Stimulated activated naive CD8-positive, alpha-beta T cell treated with anti-CD3 and anti-CD28 coated beads, Interleukin-15, Interleukin-2, amounts not matched to agents 100 ng/mL and 50 ng/mL, for 24 hours (primary cell): ENCODE measurements around the gene HS3ST5.

Experiments used
- H3K27ac Mint-ChIP-seq: one replicate; pipeline ENCODE4 v1.8.0; 2021; ENCODE audit warnings: mild to moderate bottlenecking, mixed read lengths
- H3K27me3 Mint-ChIP-seq: one replicate; pipeline ENCODE4 v1.8.0; 2021; ENCODE audit warnings: mixed read lengths
- H3K36me3 Mint-ChIP-seq: one replicate; pipeline ENCODE4 v1.8.0; 2021; ENCODE audit warnings: low read depth, mixed read lengths
- H3K4me1 Mint-ChIP-seq: one replicate; pipeline ENCODE4 v1.8.0; 2021; ENCODE audit warnings: low read depth, mixed read lengths
- H3K4me3 Mint-ChIP-seq: one replicate; pipeline ENCODE4 v1.8.0; 2021; ENCODE audit warnings: mild to moderate bottlenecking, mixed read lengths
- H3K9me3 Mint-ChIP-seq: one replicate; pipeline ENCODE4 v1.8.0; 2021; ENCODE audit warnings: mixed read lengths

HS3ST5 gene

DNA sequence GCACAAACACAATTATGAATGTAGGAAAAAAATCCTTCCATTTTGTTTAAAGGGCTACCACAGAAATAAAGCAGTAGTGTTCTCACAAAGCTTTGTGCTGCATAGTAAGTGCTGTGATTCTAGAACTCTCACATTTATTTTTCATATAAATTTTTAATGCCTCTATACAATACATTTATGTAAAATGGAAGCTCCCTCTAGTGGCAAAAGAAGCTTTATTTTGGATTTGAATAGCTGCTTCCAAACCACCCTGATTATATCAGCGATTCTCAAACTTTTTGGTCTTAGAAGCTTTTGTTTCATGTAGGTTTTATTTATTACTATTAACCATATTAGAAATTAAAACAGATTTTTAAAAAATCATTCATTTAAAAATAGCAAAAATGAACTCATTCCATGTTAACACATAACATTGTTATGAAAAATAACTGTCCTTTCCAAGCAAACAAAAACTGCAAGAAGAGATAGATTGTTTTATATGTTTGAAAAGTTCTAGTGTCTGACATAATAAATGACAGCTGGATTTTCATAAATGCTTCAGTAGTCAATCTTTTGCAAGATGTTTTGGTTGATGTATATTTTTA lies 38.4 kb downstream of the HS3ST5 start:
- peaks cover 1% of the 10 kb centered on the region for H3K9me3 Mint-ChIP-seq
- H3K4me1 Mint-ChIP-seq: no peaks in the 10 kb centered on the region
- no peaks in the 10 kb centered on the region for H3K36me3 Mint-ChIP-seq
- H3K27me3 Mint-ChIP-seq: no peaks in the 10 kb centered on the region
- no peak overlapping the region for H3K4me3 Mint-ChIP-seq
- no peak overlapping the region for H3K27ac Mint-ChIP-seq

- Mint-ChIP-seq H3K27me3 (no peaks in the 10 kb centered on the region), H3K27ac (no peak overlapping the region), H3K36me3 (no peaks in the 10 kb centered on the region), H3K4me3 (no peak overlapping the region), H3K4me1 (no peaks in the 10 kb centered on the region), H3K9me3 (peaks cover 4% of the 10 kb centered on the region)
Observed at GRCh38 chr6:114301596-114302219, 41.1 kb downstream of the HS3ST5 start.

- Mint-ChIP-seq H3K4me3 (no peak overlapping the region), H3K9me3 (peaks cover 4% of the 10 kb centered on the region), H3K36me3 (no peaks in the 10 kb centered on the region), H3K27me3 (no peaks in the 10 kb centered on the region), H3K4me1 (no peaks in the 10 kb centered on the region), H3K27ac (no peak overlapping the region)
Observed at GRCh38 chr6:114297135-114297534, 45.7 kb downstream of the HS3ST5 start.

DNA sequence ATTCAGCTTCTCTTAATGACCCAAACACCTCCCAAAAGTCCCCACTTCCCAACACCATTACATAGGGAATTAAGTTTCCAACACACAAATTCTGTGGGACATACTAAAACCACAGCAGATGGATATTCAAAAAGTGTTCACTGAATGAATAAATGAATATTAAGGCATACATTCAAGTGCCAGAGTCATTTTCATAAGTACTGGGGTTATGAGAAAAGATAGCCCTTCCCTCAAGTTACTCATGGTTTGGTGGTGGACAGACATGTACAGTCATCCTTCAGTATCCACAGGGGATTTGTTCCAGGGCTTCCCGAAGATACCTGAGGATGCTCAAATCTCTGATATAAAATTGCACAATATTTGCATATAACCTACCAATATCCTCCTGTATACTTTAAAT lies 50.4 kb downstream of the HS3ST5 start:
- no peak overlapping the region for H3K27ac Mint-ChIP-seq
- no peaks in the 10 kb centered on the region for H3K27me3 Mint-ChIP-seq
- H3K36me3 Mint-ChIP-seq: no peaks in the 10 kb centered on the region
- no peaks in the 10 kb centered on the region for H3K9me3 Mint-ChIP-seq
- H3K4me3 Mint-ChIP-seq: no peak overlapping the region
- no peaks in the 10 kb centered on the region for H3K4me1 Mint-ChIP-seq

DNA sequence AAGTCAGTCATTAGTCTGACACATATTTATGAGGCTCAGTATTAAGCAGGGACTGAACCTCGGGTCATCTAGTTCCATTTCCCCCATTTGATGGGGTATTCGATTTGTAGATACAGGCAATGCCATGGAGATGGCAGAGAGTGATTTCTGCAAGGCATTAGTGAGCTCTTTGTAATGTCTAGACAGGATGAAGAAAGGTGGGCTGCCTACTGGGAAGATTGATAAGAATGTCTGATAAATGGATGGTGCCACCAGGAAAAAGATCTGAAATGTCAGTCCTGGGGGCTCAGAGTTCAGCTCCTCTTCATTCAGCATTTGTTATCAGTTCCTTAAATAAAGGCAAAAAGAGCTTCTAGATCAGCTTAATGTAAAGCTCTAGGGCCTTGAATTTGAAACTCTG lies 51.4 kb downstream of the HS3ST5 start:
- Mint-ChIP-seq H3K9me3 (no peaks in the 10 kb centered on the region), H3K27me3 (no peaks in the 10 kb centered on the region), H3K4me1 (no peaks in the 10 kb centered on the region), H3K4me3 (no peak overlapping the region), H3K36me3 (no peaks in the 10 kb centered on the region), H3K27ac (no peak overlapping the region)

DNA sequence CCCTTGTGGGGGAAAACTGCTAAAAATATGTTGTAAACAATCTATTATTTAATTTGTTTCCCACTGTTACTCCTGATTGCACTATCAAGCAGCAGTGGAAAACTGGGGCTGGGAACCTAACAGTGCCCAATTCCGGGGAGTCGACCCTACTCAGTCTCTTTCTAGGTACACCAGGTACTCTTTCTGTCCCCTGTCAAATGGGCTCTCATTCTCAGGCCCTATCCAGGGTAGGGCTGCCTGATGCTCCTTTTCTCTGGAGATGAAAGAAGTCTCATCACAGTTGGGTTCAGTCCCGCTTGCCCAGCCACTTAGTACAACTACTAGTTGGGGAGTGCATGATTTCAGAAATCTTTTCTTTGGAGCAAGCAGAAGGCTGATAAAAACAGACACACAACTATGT lies 52.0 kb downstream of the HS3ST5 start:
- Mint-ChIP-seq H3K4me3 (no peak overlapping the region), H3K27ac (no peak overlapping the region), H3K36me3 (no peaks in the 10 kb centered on the region), H3K27me3 (no peaks in the 10 kb centered on the region), H3K4me1 (no peaks in the 10 kb centered on the region), H3K9me3 (no peaks in the 10 kb centered on the region)

DNA sequence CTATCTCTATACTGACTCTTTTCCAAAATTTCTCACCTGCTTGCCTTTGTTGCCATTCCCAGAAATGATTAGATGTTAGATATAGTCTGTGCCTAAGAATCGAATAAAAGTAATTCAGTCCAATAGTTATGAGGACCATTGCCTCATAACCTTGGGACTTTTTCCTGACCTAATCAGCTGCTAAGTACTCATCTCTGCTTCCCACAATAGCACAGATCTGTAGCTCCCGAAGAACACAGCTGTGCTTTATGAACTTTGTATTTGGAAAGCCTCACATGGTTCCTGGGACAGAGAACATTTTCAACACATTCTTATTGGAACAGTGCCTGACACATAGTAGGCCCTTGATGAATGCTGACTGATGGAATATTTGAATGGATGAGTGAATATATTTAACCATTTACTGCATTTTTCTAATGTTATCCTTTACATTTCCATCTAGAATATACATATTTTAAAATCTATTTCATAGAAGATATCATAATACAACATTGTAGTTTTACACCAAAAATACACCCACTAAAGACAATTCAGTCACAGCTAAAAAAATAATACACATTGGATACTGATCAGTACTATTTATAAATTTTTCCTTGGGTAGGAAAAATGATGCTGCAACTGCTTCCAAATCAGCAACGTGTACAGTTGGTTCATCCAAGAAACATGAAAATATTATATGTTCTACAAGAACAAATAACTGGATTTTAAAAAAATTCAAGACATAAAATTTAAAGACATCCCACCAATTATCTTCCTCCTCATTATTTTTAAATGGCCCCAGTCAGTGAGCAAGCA lies 53.9 kb downstream of the HS3ST5 start:
- Mint-ChIP-seq H3K4me1 (no peaks in the 10 kb centered on the region), H3K27me3 (no peaks in the 10 kb centered on the region), H3K9me3 (no peaks in the 10 kb centered on the region), H3K4me3 (no peak overlapping the region), H3K36me3 (no peaks in the 10 kb centered on the region), H3K27ac (no peak overlapping the region)

- H3K9me3 Mint-ChIP-seq: no peaks in the 10 kb centered on the region
- no peak overlapping the region for H3K4me3 Mint-ChIP-seq
- no peaks in the 10 kb centered on the region for H3K36me3 Mint-ChIP-seq
- H3K27me3 Mint-ChIP-seq: no peaks in the 10 kb centered on the region
- H3K4me1 Mint-ChIP-seq: no peaks in the 10 kb centered on the region
- no peak overlapping the region for H3K27ac Mint-ChIP-seq
Observed at GRCh38 chr6:114287461-114287860, 55.4 kb downstream of the HS3ST5 start.

GRCh38 chr6:114286211-114286610 lies 56.6 kb downstream of the HS3ST5 start:
- H3K27ac Mint-ChIP-seq: no peak overlapping the region
- H3K36me3 Mint-ChIP-seq: no peaks in the 10 kb centered on the region
- no peaks in the 10 kb centered on the region for H3K27me3 Mint-ChIP-seq
- H3K4me1 Mint-ChIP-seq: no peaks in the 10 kb centered on the region
- H3K9me3 Mint-ChIP-seq: no peaks in the 10 kb centered on the region
- H3K4me3 Mint-ChIP-seq: no peak overlapping the region

- H3K27ac Mint-ChIP-seq: no peak overlapping the region
- H3K27me3 Mint-ChIP-seq: peaks cover 7% of the 10 kb centered on the region
- no peaks in the 10 kb centered on the region for H3K4me1 Mint-ChIP-seq
Observed at GRCh38 chr6:114284281-114284680, 58.5 kb downstream of the HS3ST5 start.

DNA sequence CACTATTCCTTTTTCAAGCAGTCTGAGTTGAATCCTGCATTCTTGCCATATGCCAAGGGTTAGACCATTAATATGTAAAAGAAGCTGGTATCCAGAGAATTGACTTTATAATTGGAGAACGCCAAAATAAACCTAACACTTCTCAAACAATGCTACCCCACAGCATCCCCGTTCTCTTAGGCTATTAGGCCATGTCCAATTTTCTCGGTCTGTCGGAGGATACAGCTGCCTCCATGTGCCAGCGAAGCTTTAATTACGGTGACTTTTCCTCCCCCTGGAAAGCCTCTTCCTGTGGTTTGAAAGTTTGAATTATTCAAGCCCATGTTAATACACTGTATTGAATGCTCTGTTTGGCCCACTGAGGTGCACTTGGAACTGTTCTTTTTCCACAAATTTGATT lies 60.5 kb downstream of the HS3ST5 start:
- Mint-ChIP-seq H3K4me3 (no peak overlapping the region), H3K4me1 (no peaks in the 10 kb centered on the region), H3K27ac (no peak overlapping the region), H3K27me3 (peaks cover 7% of the 10 kb centered on the region), H3K36me3 (no peaks in the 10 kb centered on the region), H3K9me3 (no peaks in the 10 kb centered on the region)

More at GRCh38 chr6:114284281-114284680, 58.5 kb downstream of the HS3ST5 start:
- no peaks in the 10 kb centered on the region for H3K9me3 Mint-ChIP-seq
- no peaks in the 10 kb centered on the region for H3K36me3 Mint-ChIP-seq
- H3K4me3 Mint-ChIP-seq: no peak overlapping the region

GRCh38 chr6:114281496-114281895 lies 61.3 kb downstream of the HS3ST5 start:
- Mint-ChIP-seq H3K4me1 (no peaks in the 10 kb centered on the region), H3K9me3 (no peaks in the 10 kb centered on the region), H3K4me3 (no peak overlapping the region), H3K27ac (no peak overlapping the region), H3K36me3 (no peaks in the 10 kb centered on the region), H3K27me3 (peaks cover 7% of the 10 kb centered on the region)

DNA sequence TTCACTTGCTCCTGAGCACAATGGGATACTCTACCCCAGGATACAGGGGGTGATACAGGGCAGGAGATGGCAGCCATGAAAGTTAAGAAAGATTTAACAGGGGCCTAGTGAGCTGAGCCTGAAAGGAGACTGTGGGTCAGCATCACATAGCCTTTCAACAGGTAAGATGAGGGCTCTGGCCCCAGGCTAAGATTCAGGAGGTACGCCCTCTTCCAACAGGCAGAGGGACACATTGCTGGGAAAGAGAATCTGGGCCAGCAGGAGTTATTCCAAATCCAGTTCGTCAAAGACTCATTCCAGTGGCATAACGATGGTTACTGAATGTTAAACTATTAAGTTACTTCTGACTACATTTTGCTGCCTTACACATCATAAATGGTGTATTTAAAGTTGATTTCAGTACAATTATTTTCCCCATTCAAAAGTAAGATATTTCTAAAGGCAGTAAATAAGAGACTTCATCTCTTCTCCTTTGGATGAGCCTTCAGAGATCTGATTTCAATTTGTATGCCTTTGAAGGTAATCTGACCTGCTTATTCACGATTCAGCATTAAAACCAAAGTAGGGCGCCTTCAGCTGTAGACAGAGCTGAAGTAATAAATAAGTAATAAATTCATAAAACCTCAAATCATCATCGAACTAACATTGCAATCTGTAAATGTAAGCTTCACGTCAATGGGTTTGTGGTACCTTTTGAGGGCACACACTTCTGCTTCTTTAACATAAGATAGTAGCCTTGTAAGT lies 62.4 kb downstream of the HS3ST5 start:
- Mint-ChIP-seq H3K4me1 (no peaks in the 10 kb centered on the region), H3K27ac (no peak overlapping the region), H3K9me3 (no peaks in the 10 kb centered on the region), H3K27me3 (peaks cover 7% of the 10 kb centered on the region), H3K4me3 (no peak overlapping the region), H3K36me3 (no peaks in the 10 kb centered on the region)

GRCh38 chr6:114277220-114277619 lies 65.6 kb downstream of the HS3ST5 start:
- Mint-ChIP-seq H3K4me3 (no peak overlapping the region), H3K9me3 (no peaks in the 10 kb centered on the region), H3K27ac (no peak overlapping the region)

DNA sequence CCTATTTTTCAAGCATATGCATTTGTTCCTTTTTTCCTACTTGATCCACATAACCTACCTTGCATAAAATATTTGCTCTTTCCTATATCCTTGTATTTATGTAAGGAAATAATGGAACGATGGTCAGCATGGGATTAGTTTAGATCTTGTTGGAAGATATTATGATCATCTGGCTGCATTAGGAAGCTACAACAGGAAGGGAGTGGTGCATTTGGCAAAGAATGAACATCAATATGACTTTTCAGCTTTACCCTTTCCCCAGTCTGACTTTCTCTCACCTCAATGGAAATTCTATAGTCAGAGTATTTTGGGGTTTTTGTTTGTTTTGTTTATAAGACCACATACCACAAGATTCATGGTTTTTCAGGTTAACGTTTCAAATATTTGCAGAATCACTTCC lies 66.0 kb downstream of the HS3ST5 start:
- Mint-ChIP-seq H3K4me3 (no peak overlapping the region), H3K9me3 (no peaks in the 10 kb centered on the region), H3K27ac (no peak overlapping the region), H3K4me1 (no peaks in the 10 kb centered on the region), H3K27me3 (peaks cover 7% of the 10 kb centered on the region), H3K36me3 (no peaks in the 10 kb centered on the region)

More at GRCh38 chr6:114277220-114277619, 65.6 kb downstream of the HS3ST5 start:
- Mint-ChIP-seq H3K27me3 (peaks cover 7% of the 10 kb centered on the region), H3K4me1 (no peaks in the 10 kb centered on the region), H3K36me3 (no peaks in the 10 kb centered on the region)
